GM21825 (cell line): ENCODE data around the gene PRKCA.
"Not testable (repeated sequence)": the region's sequence is repeated elsewhere in the genome, so short reads cannot be mapped to it uniquely, and the experiment has no call there.

Experiments
- ATAC-seq: cut with Tn5 transposase; IDR thresholded peaks from one replicate; pipeline ENCODE4 v1.9.1; 2021; ENCODE audit warnings: mild to moderate bottlenecking, moderate library complexity; ENCODE audit not compliant: unreplicated experiment

PRKCA gene

DNA sequence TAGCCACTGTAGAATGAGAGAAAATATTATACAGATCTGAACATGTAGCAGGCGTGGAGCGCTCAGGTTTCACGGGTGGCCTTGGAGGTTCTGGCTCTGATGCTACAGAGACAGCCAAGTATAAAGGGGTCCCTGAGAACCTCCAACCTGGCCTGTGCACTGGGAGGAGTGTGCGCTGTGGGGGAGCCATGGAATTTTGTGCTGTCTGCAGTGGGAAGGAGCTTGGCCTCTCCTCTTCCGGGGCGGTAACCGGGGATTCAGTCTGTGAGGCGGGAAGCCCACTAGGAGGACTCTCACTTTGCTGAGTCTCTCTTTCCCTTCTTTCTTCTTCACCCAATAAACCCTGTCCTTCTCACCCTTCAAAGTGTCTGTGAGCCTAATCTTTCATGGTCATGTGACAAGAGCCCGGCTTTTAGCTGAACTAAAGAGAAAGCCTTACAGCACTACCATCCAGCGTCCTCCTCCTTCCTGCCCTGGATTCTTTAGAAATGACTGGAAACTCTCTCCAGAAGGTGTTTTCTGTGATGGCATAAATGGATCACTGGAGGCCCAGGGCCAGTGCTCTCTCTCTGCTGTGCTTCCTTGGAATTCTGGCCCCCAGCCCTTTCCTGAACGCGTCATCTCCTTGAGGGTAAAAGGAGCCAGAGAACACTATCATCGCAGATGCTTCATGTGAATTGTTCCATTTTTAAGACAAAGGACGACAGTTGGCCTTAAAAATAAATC lies 300.4 kb downstream of the PRKCA start:
- ATAC-seq: no peak

DNA sequence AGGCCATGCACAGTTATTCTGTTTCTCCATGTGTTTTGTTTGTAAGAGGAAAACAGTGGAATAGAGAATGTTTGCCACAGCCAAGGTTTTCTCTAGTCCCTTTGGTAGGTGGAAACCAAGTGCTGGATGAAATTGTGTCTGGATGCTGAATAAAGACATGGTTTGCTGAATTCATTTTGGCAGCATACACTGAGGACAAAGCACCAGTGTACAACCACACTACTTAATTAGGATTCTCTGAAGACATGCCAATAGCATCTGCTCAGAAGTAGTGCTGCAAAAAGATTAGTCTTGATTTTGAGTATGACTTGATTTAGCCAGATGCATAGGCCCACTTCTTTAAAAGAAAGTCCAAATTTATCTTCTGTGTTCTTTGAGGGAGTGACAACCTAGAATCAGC lies 302.0 kb downstream of the PRKCA start:
- ATAC-seq: no peak

DNA sequence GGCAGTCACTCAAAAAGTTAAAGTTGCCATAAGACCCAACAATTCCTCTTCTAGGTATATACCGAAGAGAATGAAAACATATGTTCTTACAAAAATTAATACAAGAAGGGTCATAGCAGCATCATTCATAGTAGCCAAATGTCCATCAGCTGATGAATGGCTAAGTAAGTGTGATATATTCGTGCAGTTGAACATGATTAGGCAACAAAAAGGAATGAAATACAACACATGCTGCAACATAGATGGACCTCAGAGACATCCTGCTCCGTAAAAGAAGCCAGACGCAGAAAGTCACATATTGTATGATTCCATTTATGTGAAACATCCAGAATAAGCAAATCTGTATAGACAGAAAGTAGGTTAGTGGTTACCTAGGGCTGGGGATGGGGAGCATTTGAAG lies 303.1 kb downstream of the PRKCA start:
- no peak for ATAC-seq

DNA sequence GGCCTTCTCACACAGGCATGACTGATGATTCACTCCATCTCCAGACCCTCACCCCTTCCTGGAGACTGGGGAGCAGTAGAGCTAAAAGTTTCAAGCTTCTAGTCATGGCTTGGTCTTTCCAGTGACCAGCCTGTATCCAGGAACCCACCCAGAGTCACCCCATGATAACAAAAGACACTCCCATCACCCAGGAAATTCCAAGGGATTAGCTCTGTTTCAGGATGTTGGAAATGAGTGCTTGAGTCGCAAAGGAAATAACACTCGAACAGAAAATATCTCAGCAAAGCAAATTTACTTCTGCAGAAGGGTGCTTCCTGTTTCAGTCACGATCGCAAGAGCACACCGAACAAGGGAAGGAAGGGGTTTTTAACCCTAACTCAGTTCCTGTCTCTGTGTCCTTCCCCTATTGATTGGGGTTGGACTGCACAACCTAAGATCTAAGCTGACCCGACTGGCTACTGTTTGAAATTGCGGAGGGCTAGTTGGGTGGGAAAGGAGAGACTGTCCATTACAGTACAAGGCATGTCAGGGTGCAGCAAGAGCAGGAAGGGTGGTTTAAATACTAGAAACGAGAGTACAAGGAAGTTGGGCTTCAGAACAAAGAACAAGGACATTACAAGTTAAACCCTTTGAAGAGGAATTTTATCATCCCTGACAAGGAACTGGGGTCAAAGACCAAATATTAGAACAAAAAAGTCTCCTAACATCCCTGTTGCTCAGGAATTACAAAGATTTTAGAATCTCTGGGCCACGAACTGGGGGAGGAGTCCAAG lies 308.1 kb downstream of the PRKCA start:
- no peak for ATAC-seq

DNA sequence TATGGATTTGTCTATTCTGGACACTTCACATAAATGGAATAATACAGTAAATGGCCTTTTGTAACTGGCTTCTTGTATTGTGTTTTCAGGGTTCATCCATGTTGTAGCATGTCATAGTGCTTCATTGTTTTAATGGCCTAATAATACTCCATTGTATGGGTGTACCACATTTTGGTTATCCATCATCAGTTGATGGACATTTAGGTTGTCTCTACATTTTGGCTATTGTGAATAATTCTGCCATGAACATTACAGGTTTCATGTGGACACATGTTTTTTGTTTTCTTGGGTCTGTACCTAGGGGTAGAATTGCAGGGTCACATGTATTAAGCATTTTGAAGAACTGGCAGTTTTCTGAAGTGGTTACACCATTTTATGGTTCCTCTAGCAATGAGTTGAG lies 309.0 kb downstream of the PRKCA start:
- no peak for ATAC-seq

DNA sequence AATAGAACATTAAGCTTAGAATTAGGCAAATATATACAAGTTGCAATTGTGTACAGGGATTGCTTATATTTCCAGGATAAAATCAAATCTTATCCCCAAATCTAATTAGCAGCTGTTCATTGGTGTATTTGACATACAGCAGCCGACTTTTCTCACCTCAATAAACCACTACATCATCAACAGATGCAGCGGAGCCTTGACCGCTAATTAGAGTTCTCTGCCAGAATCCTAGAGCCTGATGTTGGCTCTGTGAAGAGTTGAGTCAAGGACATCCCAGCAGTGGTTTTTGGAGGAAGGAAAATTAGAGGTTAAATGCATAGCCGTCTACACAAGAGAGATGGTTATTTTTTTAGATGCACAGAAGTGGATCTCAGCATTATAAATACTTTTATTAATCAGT lies 310.6 kb downstream of the PRKCA start:
- no peak for ATAC-seq

DNA sequence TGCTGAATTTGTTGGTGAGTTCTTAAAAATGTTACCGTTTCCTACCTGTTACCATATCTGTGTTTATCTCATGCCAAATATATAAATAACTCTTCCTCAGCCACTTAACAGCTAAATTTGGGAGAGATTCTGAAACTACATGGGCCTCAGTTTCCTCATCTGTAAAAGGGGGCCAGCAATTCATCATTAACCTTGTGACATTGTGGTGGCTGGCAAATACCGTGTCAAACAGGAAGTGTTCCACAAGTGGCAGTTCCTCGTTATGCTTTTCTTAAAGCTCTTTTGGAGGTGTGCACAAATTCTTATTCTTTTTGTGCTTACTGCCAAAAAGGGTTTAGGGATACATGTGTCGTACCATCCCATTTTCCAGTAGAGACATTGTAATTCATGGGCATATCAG lies 312.1 kb downstream of the PRKCA start:
- no peak for ATAC-seq

DNA sequence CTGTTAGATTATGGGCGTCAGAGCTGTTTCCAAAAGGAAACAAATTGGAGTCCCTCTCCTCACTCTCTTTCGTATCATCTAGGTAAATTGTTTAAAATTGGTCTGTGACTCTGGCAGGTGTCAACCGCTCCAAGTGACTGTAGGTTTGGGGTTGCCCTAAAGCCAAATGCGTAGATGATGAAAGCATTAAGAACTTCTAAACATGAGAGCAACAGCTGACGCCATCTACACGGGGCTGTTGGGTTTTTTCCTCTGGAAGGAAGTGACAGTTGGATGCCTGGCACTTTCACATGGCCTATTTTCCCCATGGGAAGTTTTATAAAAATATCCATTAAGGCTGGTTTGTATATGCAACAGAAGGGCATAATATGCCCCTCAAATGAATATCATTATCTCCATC lies 316.8 kb downstream of the PRKCA start:
- ATAC-seq: no peak

DNA sequence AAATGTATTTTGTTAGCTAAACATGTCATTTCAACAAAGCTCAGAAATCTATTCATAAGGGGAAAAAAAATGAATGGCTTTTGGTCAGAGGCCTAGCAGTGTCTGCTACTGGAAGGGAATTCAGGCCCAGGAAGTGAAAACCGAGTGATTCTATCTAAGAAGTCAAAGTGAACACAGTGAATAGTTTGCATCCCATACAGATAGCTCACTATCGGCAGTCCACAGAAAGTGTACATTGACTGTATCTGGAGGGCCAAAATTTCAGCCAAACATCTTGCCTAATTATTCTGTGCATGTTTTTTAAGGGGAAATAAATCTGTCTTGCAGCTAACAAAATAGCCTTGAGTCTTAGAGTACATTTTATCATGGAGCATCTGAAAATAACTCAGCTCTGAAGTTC lies 318.1 kb downstream of the PRKCA start:
- no peak for ATAC-seq

DNA sequence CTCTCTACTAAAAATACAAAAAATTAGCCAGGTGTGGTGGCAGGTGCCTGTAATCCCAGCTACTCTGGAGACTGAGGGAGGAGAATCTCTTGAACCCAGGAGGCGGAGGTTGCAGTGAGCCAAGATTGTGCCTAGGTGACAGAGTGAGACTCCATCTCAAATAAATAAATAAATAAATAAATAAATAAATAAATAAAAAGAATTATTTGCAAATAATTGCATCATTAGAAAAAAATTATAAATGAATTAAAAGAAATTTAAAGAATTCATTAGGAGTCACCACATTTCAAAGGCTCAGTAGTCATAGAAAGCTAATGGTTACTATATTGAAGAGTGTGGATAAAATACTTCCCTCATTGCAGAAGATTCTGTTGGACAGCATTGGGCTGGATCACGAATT lies 322.2 kb downstream of the PRKCA start:
- ATAC-seq: not testable (repeated sequence)

DNA sequence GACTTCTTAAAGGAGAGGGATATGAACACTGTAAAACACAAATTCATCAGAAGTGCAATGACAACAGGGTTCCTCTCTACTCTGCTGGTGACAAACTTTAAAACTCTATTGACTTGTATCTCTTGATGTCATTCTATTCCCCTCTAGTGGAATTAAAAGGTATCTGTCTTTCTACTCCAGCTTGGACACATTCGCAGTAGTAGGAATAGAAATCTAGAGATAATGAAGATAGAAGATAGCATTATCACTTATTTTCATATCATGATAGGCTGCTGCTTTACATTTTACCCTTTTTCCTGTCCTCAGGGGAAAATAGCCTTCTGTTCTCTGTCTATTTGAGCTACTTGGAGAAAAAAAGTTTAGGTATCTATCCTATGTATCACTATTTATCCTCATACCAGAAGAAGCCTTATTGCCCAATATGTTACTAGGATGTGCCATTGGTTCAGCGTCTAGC lies 322.9 kb downstream of the PRKCA start:
- no peak for ATAC-seq

DNA sequence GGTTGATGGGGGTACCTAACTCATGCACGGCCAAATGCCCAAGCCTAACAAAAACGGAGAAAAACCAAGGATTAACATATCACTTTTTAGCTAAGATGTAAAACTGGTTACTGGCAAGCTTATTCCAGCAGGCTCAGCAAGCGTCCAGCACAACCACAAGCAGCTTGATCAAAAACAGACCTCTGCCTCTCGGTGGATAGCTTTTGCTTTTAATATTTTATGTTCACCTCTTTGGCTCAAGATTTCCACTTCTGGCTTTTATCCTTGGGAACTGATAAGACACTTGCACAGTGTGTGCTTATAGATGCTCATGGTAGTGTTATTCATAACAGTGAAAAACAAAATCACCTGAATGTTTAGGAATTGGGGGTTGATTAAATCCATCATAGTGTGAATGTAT lies 325.6 kb downstream of the PRKCA start:
- no peak for ATAC-seq

DNA sequence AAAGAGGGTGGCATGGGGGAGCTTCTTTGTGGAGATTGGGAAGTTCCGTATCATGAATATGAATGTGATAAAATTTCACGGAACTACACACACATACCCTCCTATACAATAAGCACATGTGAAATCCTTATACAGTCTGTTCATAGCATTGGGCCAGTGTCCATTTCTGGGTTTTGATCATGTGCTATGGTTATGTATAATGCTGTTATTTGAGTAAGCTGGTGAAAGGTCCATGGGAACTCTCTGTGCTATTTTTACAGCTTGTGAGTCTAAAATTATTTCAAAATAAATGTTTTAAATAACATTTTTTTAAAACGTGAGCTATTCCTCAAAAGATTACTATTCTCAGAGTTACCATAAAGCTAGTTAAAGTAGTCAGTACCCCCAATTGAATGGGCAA lies 327.3 kb downstream of the PRKCA start:
- no peak for ATAC-seq

DNA sequence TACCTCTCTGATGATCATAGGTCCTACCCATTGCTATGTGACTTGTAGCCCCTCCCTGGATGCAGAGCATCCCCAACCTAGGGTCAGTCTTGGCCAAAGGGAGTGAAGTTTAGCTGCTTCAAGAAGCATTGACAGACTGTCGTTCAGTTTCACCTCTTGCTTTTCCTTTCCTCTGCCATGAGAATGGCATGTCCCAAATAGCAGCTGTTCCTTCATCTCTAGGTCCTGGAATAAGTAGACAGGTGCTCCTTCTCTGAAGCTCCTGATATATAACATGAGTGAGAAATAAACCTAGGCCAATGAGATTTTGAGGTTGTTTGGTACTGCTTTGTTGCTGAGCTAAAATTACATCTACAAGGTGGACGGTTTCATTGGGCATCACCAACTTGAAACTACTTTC lies 328.0 kb downstream of the PRKCA start:
- no peak for ATAC-seq

DNA sequence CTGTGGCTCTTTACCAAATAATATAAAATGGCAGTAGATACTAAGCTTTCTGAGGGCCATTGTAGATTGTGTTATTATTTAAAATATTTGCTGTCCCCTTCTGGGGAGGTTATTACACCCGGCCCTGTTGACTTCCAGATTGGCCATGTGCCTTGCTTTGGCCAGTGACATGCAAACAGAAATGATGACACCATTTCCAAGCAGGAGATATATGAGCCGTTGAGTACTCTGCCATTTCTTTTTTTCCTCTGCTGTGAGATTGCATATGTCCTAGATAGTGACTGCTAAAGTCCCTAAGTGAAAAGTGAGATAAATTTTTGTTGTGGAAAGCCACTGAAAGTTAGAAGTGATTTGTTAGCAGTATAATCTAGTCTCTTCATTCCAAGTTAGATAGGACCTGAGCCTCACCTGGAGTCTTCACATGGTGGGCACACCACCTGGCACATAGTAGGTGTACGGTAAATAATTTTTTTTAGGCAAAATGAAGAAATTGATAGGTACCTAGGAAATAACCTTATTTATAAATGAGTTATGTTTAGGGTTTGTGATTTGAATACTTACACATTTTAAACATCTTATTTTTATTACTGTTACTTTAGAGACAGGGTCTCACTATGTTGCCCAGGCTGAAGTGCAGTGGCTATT lies 328.5 kb downstream of the PRKCA start:
- no peak for ATAC-seq

DNA sequence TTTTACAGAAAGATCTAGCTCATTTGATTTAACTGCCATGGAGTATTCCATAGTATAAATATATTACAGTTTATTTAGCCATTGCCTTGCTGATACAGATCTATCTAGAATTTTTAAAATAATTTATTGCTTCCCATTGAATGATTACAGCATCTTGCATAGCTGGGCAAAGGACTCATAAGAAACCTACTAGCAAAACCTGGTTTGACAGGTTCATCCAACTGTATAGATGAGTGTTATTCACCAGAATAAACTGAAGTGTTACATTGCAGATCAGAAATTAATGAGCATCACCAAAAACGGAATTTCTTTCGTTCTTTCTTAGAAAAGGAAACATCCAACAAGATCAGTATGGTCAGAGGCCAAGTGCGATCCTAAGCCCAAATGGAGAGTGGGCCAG lies 330.3 kb downstream of the PRKCA start:
- no peak for ATAC-seq

DNA sequence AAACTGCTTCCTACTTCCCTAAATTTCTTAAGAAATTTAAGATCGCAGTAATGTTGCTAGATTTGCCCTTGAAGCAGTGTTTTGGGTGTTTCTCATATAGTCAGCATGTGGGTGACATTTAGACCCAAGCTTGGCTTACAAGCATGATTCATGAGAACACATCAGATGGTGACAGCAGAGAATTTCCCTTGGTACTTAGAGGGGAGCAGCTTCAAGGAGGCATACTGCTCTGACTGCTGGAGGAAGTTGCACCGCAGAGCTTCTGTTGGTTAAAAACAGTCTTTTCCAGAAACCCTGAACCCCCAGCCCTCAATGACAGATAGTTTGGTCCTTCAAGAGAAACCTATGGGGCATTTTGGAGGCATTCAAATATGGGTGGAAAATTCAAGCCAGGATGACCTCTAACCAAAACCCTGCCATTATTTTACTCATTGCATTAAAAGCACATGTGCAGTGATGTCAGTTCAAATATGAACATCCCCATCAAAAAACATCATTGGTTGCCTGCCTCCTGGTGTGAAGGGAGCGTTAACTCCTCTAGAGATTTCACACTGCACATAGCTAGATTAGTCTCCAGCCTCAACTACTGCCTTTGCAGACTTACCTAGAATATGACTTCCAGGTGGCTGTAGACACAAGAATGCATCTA lies 331.0 kb downstream of the PRKCA start:
- no peak for ATAC-seq

DNA sequence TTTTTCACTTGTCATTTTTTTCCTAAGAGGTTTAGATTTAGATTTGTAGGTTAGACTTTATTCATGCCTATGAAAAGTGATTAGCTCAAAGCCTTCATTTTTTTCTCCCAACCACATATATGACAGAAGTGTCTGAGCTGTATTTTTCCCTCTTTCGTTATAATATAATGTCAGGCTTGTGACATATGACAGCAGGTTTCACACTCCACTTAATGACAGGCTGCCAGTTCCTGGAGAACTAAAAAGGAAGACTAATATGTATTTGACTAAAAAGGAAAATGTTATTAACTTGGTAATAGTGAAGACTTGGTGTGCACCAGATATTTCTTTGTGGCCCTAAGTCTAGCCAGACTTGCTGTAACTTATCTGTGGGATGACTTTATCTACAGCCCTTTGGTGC lies 331.8 kb downstream of the PRKCA start:
- ATAC-seq: no peak

DNA sequence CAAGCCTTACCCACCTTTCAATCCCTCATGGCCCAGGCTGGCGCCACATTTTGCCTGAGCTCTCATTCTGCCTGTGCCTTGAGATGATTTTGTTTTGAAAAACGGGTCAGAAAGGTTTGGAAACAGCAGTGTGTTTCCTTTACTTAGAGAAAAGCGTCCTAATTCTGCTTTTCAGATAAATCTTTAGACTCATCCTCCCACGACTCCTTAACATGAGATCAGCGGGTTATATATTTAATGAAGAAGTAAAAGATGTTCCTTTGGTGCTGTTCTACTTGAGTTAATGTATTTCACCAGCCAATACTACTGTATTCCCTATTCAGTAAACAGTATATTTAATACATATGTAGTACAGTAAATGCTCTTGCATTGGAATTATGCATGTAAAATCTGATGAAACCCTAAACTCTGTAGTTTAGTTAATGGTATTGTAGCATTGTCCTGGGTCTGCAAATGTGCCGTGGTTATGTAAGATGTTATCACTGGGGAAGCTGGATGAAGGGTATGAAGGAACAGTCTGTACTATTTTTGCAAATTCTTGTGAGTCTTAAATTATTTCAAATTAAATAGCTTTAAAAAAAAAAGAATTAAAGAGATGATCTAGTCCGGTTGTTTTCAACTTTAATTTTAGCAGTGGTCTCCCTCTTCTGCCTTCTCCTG lies 333.1 kb downstream of the PRKCA start:
- ATAC-seq: no peak

DNA sequence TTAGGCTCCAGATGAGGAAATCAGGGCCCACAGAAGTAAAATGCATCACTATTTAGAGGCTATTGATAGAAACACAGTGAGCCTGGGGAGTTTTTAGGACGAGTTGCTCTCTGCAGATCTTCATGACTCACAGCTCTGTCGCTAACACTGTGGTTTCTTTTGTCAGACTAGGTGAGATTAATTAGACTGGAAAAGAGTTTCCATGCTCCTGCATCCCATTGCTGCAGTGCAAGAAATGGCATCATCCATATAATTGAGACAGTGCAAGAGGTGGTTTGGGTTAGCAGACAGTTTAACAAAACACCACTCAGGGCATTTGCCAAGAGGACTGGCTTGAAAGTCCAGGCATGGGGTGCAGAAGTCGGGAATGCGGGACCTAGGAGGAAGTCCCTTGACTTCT lies 333.7 kb downstream of the PRKCA start:
- no peak for ATAC-seq

DNA sequence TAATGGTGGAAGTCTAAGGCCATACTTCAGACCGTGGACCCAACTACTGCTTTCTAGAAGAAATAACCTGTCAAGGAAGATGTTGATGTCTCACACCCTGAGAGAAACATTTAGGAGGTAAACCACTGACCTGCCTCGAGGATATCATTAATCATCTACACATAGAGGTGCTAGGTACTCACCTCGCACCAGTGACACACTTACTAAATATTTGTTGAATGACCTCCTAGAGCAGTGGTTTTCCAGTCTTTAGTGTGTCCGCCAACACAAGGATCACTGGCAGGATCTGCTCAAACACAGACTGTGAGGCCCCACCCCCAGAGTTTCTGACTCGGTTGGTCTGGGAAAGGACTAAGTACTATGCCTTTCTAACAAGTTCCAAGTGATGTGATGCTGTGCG lies 335.1 kb downstream of the PRKCA start:
- ATAC-seq: no peak
